HEK293 (cell line): ENCODE data around the gene MYO9B.

Experiments
- CTCF ChIA-PET: fragments of 350-600 bp; formaldehyde crosslinking; extraction: SDS; loops from one replicate; lab custom pipeline; 2021; ENCODE audit warnings: antibody characterized with exemption; lab: Yijun Ruan, JAX
- POLR2A ChIA-PET: fragments of 300-600 bp; formaldehyde crosslinking; extraction: SDS; loops from one replicate; lab custom pipeline; 2020; ENCODE audit warnings: antibody characterized with exemption, inconsistent platforms; lab: Yijun Ruan, JAX
- H3K27ac ChIP-seq: fragments of 200-500 bp; sonication (Bioruptor generic); 2 replicates; pipeline ENCODE4 v1.5.1; 2014; ENCODE audit warnings: low read depth, low read length, control low read depth, inconsistent platforms; ENCODE audit errors: extremely low read depth
- H3K36me3 ChIP-seq, 2 experiments: fragments of 200-500 bp in 1 of 2; sonication (Bioruptor generic) in 1 of 2; 1 replicate in 1 of 2; 2 replicates in 1 of 2; pipeline ENCODE4 v1.5.1; 2014 to 2017; ENCODE audit warnings: inconsistent platforms in 2 of 2, low read length in 2 of 2; ENCODE audit not compliant: control insufficient read depth in 2 of 2, insufficient read depth in 1 of 2
- H3K4me1 ChIP-seq: fragments of 200-500 bp; sonication (Bioruptor generic); 2 replicates; pipeline ENCODE4 v1.5.1; 2014; ENCODE audit warnings: mild to moderate bottlenecking, low read length, inconsistent platforms; ENCODE audit not compliant: control insufficient read depth, insufficient read depth
- H3K4me3 ChIP-seq: 2 replicates; pipeline ENCODE4 v1.5.1; 2011; ENCODE audit warnings: low read depth, mild to moderate bottlenecking, control low read depth, low read length, moderate library complexity
- H3K9me3 ChIP-seq: fragments of 200-500 bp; sonication (Bioruptor generic); 2 replicates; pipeline ENCODE4 v1.5.1; 2014; ENCODE audit warnings: low read depth, low read length, inconsistent platforms; ENCODE audit not compliant: control insufficient read depth, insufficient read depth
- ATF2 ChIP-seq: fragments of 450-650 bp; formaldehyde crosslinking; IDR thresholded peaks from 2 replicates; pipeline ENCODE4 v1.5.1; 2016; ENCODE audit warnings: missing biosample characterization, missing genetic modification characterization, low read depth
- CTCF ChIP-seq: fragments of 450-650 bp; formaldehyde crosslinking; IDR thresholded peaks from 2 replicates; pipeline ENCODE4 v1.5.1; 2016; ENCODE audit warnings: missing biosample characterization, missing genetic modification characterization
- KLF1 ChIP-seq: fragments of 450-650 bp; formaldehyde crosslinking; IDR thresholded peaks from 2 replicates; pipeline ENCODE4 v1.5.1; 2016; ENCODE audit warnings: missing biosample characterization, missing genetic modification characterization
- KLF17 ChIP-seq: fragments of 450-650 bp; formaldehyde crosslinking; IDR thresholded peaks from 2 replicates; pipeline ENCODE4 v1.5.1; 2016; ENCODE audit warnings: missing biosample characterization, missing genetic modification characterization
- PBX3 ChIP-seq: sonication (generic); formaldehyde crosslinking; IDR thresholded peaks from 2 replicates; pipeline ENCODE4 v1.8.1; 2022; ENCODE audit warnings: mild to moderate bottlenecking, moderate library complexity, missing genetic modification reagents
- PRDM4 ChIP-seq: fragments of 450-650 bp; formaldehyde crosslinking; IDR thresholded peaks from 2 replicates; pipeline ENCODE4 v1.5.1; 2017; ENCODE audit warnings: missing biosample characterization, missing genetic modification characterization
- SP7 ChIP-seq: fragments of 450-650 bp; formaldehyde crosslinking; IDR thresholded peaks from 2 replicates; pipeline ENCODE4 v1.5.1; 2016; ENCODE audit warnings: missing biosample characterization, missing genetic modification characterization
- ZBTB8A ChIP-seq: fragments of 450-650 bp; formaldehyde crosslinking; IDR thresholded peaks from 2 replicates; pipeline ENCODE4 v1.5.1; 2016; ENCODE audit warnings: missing biosample characterization, missing genetic modification characterization
- ZNF121 ChIP-seq: fragments of 450-650 bp; formaldehyde crosslinking; IDR thresholded peaks from 2 replicates; pipeline ENCODE4 v1.5.1; 2016; ENCODE audit warnings: missing biosample characterization, missing genetic modification characterization
- ZNF16 ChIP-seq: fragments of 450-650 bp; formaldehyde crosslinking; IDR thresholded peaks from 2 replicates; pipeline ENCODE4 v1.5.1; 2016; ENCODE audit warnings: low read depth, missing biosample characterization, missing genetic modification characterization
- ZNF18 ChIP-seq: fragments of 450-650 bp; formaldehyde crosslinking; IDR thresholded peaks from 2 replicates; pipeline ENCODE4 v1.5.1; 2016; ENCODE audit warnings: missing biosample characterization, missing genetic modification characterization
- ZNF211 ChIP-seq: fragments of 450-650 bp; formaldehyde crosslinking; IDR thresholded peaks from 2 replicates; pipeline ENCODE4 v1.5.1; 2016; ENCODE audit warnings: low read depth, missing biosample characterization, missing genetic modification characterization
- ZNF324 ChIP-seq: fragments of 450-650 bp; formaldehyde crosslinking; IDR thresholded peaks from 2 replicates; pipeline ENCODE4 v1.5.1; 2016; ENCODE audit warnings: missing biosample characterization, missing genetic modification characterization
- ZNF350 ChIP-seq: fragments of 450-650 bp; formaldehyde crosslinking; IDR thresholded peaks from 2 replicates; pipeline ENCODE4 v1.5.0; 2017; ENCODE audit warnings: missing biosample characterization, mild to moderate bottlenecking, missing genetic modification characterization
- ZNF596 ChIP-seq: fragments of 450-650 bp; IDR thresholded peaks from 2 replicates; pipeline ENCODE4 v1.5.0; 2018; ENCODE audit warnings: missing biosample characterization, mild to moderate bottlenecking, missing genetic modification characterization, moderate library complexity
- ZNF626 ChIP-seq: fragments of 450-650 bp; sonication (Bioruptor Pico); formaldehyde crosslinking; IDR thresholded peaks from 2 replicates; pipeline ENCODE4 v1.5.1; 2018; ENCODE audit warnings: missing biosample characterization, missing genetic modification characterization, inconsistent platforms
- ZNF830 ChIP-seq: fragments of 450-650 bp; IDR thresholded peaks from 2 replicates; pipeline ENCODE4 v1.5.0; 2018; ENCODE audit warnings: missing biosample characterization, missing genetic modification characterization, low read depth, mild to moderate bottlenecking, moderate library complexity

MYO9B gene

GRCh38 chr19:17080440-17080801, 4.8 kb downstream of the MYO9B start:
- no peaks in the 10 kb centered on the region for H3K36me3 ChIP-seq
- ChIA-PET CTCF (no interaction called here), POLR2A (no interaction called here)
- H3K27ac ChIP-seq: no peak overlapping the region
- no peaks in the 10 kb centered on the region for H3K9me3 ChIP-seq
- TF ChIP-seq KLF17 (tag by site-specific recombination): peak; percentile 91
- no peak for TF ChIP-seq PBX3 (CRISPR knock-in tag)
- no peak for TF ChIP-seq SP7 (tag by site-specific recombination)
- TF ChIP-seq KLF1 (tag by site-specific recombination): peak; percentile 60
- no peak for TF ChIP-seq CTCF (tag by site-specific recombination)
- TF ChIP-seq ZBTB8A (tag by site-specific recombination): peak; percentile 14; the same call in 1 of the 2 replicates
- TF ChIP-seq ZNF121: peak; percentile 84; the same call in 1 of the 2 replicates
- 0 out of 2 replicates have a peak, but pooled peaks have one; percentile 35 for TF ChIP-seq ATF2 (tag by site-specific recombination)
- H3K4me3 ChIP-seq: no peak overlapping the region
- peaks cover 3% of the 10 kb centered on the region; the same call in 1 of the 2 replicates for H3K4me1 ChIP-seq

GRCh38 chr19:17081672-17082630, 6.4 kb downstream of the MYO9B start:
- Histone ChIP-seq H3K9me3 (no peaks in the 10 kb centered on the region), H3K27ac (no peak overlapping the region), H3K36me3 (no peaks in the 10 kb centered on the region), H3K4me1 (no peaks in the 10 kb centered on the region), H3K4me3 (no peak overlapping the region)
- ChIA-PET POLR2A (no interaction called here), CTCF (no interaction called here)
- TF ChIP-seq KLF1 (tag by site-specific recombination) (peak; percentile 75), ZNF121 (peak; percentile 79), ZNF350 (tag by site-specific recombination) (no peak)

- H3K27ac ChIP-seq: no peak overlapping the region
- ChIA-PET POLR2A (interaction anchor here (1.6 kb wide), 1 partner anchor 10 kb away, joined by 6 read pairs; the partner anchor contains the start of genes HAUS8 and MYO9B), CTCF (interaction anchor here (0.7 kb wide), 1 partner anchor 77 kb away, joined by 4 read pairs; no protein-coding TSS in a partner anchor)
- no peaks in the 10 kb centered on the region for H3K36me3 ChIP-seq
- no peaks in the 10 kb centered on the region for H3K4me1 ChIP-seq
- TF ChIP-seq ZNF596 (tag by site-specific recombination): no peak
- TF ChIP-seq PRDM4: no peak
- no peak for TF ChIP-seq ZNF830 (tag by site-specific recombination)
- TF ChIP-seq ZNF211 (tag by site-specific recombination): no peak
- no peak for TF ChIP-seq ZNF16
- TF ChIP-seq ZNF18 (tag by site-specific recombination): no peak
- no peak for TF ChIP-seq ZNF626 (tag by site-specific recombination)
- TF ChIP-seq ZNF324 (tag by site-specific recombination): no peak
- H3K4me3 ChIP-seq: no peak overlapping the region
- H3K9me3 ChIP-seq: no peaks in the 10 kb centered on the region
These were observed 10.5 kb downstream of the MYO9B start for GRCh38 chr19:17086120-17086519.
